ENCODE results near the gene C16orf78. TPM values are rescaled to one million over a fixed set of nuclear protein-coding genes. Genes with fewer than 3 reads are reported as not detected.
A peak's percentile ranks its signal among the peaks of the same experiment; 100 is the strongest.

The C16orf78 gene
- total and polyA plus RNA-seq, 9 donors = not detected

- H3K4me1 ChIP-seq (ENCODE audit: insufficient read depth) = peaks cover 4% of the 10 kb centered on the region
- no peaks in the 10 kb centered on the region for H3K36me3 ChIP-seq
- no peak for TF ChIP-seq CTCF (IDR thresholded peaks at IDR 0.05)
- TF ChIP-seq EP300 (IDR thresholded peaks at IDR 0.05) = no peak
- no peak for TF ChIP-seq POLR2A (IDR thresholded peaks at IDR 0.05)
- intact Hi-C loops (cut with DNase I) = no loop called here
- H3K27ac ChIP-seq = no peak overlapping the region
- no peak overlapping the region for H3K4me3 ChIP-seq
- H3K27me3 ChIP-seq = no peaks in the 10 kb centered on the region
- 69 to 75% (median 73%) methylated on average over 20 of the region's 20 CpGs for WGBS, 3 donors
- no peaks in the 10 kb centered on the region for H3K9me3 ChIP-seq
- DNase-seq = peak in 1 of 5 donors; percentile 19
These were observed 66.8 kb downstream of the C16orf78 start for GRCh38 chr16:49440156-49441065.

- no peaks in the 10 kb centered on the region for H3K27me3 ChIP-seq
- no peak for TF ChIP-seq CTCF (IDR thresholded peaks at IDR 0.05)
- no peak for TF ChIP-seq EP300 (IDR thresholded peaks at IDR 0.05)
- no peak for TF ChIP-seq POLR2A (IDR thresholded peaks at IDR 0.05)
- no peaks in the 10 kb centered on the region for H3K36me3 ChIP-seq
- WGBS, 3 donors = 11 to 16% (median 12%) methylated on average over 18 of the region's 18 CpGs
- no peak overlapping the region for H3K4me3 ChIP-seq
- peak in 4 of 5 donors; percentile 13 to 46 (median 34) for DNase-seq
- peaks cover 4% of the 10 kb centered on the region for H3K4me1 ChIP-seq (ENCODE audit: insufficient read depth)
- no peaks in the 10 kb centered on the region for H3K9me3 ChIP-seq
- H3K27ac ChIP-seq = no peak overlapping the region
- intact Hi-C loops (cut with DNase I) = no loop called here
These were observed 67.8 kb downstream of the C16orf78 start for GRCh38 chr16:49441366-49441780.

GRCh38 chr16:49442805-49443204 lies 69.2 kb downstream of the C16orf78 start:
- peaks cover 4% of the 10 kb centered on the region for H3K4me1 ChIP-seq (ENCODE audit: insufficient read depth)
- H3K27me3 ChIP-seq = no peaks in the 10 kb centered on the region
- no peaks in the 10 kb centered on the region for H3K9me3 ChIP-seq
- H3K4me3 ChIP-seq = no peak overlapping the region
- 66 to 69% (median 66%) methylated on average over 5 of the region's 5 CpGs for WGBS, 3 donors
- no peak for DNase-seq
- intact Hi-C loops (cut with DNase I) = no loop called here
- TF ChIP-seq CTCF (IDR thresholded peaks at IDR 0.05) (no peak), POLR2A (IDR thresholded peaks at IDR 0.05) (no peak), EP300 (IDR thresholded peaks at IDR 0.05) (no peak)
- no peak overlapping the region for H3K27ac ChIP-seq
- no peaks in the 10 kb centered on the region for H3K36me3 ChIP-seq

- intact Hi-C loops (cut with DNase I) = no loop called here
- Histone ChIP-seq H3K36me3 (no peaks in the 10 kb centered on the region), H3K27me3 (no peaks in the 10 kb centered on the region), H3K27ac (no peak overlapping the region), H3K4me3 (no peak overlapping the region), H3K9me3 (no peaks in the 10 kb centered on the region), H3K4me1 (ENCODE audit: insufficient read depth) (peaks cover 4% of the 10 kb centered on the region)
- TF ChIP-seq POLR2A (IDR thresholded peaks at IDR 0.05) = no peak
- no peak for TF ChIP-seq CTCF (IDR thresholded peaks at IDR 0.05)
- TF ChIP-seq EP300 (IDR thresholded peaks at IDR 0.05) = no peak
- 78 to 82% (median 80%) methylated on average over 9 of the region's 9 CpGs for WGBS, 3 donors
- DNase-seq = no peak
These were observed 70.0 kb downstream of the C16orf78 start for GRCh38 chr16:49443576-49443975.

Data from ovary (tissue), 9 donors.